ENCODE measurements around the gene ADAMTS9.
A peak's percentile ranks its signal among the peaks of the same experiment; 100 is the strongest.

The ADAMTS9 gene

GRCh38 chr3:64687781-64688604 lies at the start of gene ADAMTS9:
TSS of gene ADAMTS9 (minus strand) at chr3:64688000. CDS start at chr3:64687657, 343 bp downstream.
- DNase-seq (ENCODE audit: low read depth) = peak; percentile 64

GRCh38 chr3:64732576-64732975 lies 44.8 kb upstream of the ADAMTS9 start:
- no peak for DNase-seq (ENCODE audit: low read depth)

GRCh38 chr3:64730681-64731080 lies 42.9 kb upstream of the ADAMTS9 start:
- DNase-seq (ENCODE audit: low read depth) = no peak

GRCh38 chr3:64728994-64729393 lies 41.2 kb upstream of the ADAMTS9 start:
- DNase-seq (ENCODE audit: low read depth) = no peak

GRCh38 chr3:64728428-64728827 lies 40.6 kb upstream of the ADAMTS9 start:
- DNase-seq (ENCODE audit: low read depth) = no peak

- no peak for DNase-seq (ENCODE audit: low read depth)
Observed at GRCh38 chr3:64726414-64727090, 38.8 kb upstream of the ADAMTS9 start.

GRCh38 chr3:64718976-64719375 lies 31.2 kb upstream of the ADAMTS9 start:
- no peak for DNase-seq (ENCODE audit: low read depth)

- no peak for DNase-seq (ENCODE audit: low read depth)
Observed at GRCh38 chr3:64717872-64718613, 30.2 kb upstream of the ADAMTS9 start.

GRCh38 chr3:64717411-64717810 lies 29.6 kb upstream of the ADAMTS9 start:
- no peak for DNase-seq (ENCODE audit: low read depth)

- no peak for DNase-seq (ENCODE audit: low read depth)
Observed at GRCh38 chr3:64716110-64716710, 28.4 kb upstream of the ADAMTS9 start.

- no peak for DNase-seq (ENCODE audit: low read depth)
Observed at GRCh38 chr3:64715211-64715982, 27.6 kb upstream of the ADAMTS9 start.

GRCh38 chr3:64708456-64708855 lies 20.7 kb upstream of the ADAMTS9 start:
- no peak for DNase-seq (ENCODE audit: low read depth)

- no peak for DNase-seq (ENCODE audit: low read depth)
Observed at GRCh38 chr3:64705946-64706345, 18.1 kb upstream of the ADAMTS9 start.

GRCh38 chr3:64696896-64697295 lies 9.1 kb upstream of the ADAMTS9 start:
- DNase-seq (ENCODE audit: low read depth) = no peak

- no peak for DNase-seq (ENCODE audit: low read depth)
Observed at GRCh38 chr3:64694114-64694513, 6.3 kb upstream of the ADAMTS9 start.

- no peak for DNase-seq (ENCODE audit: low read depth)
Observed at GRCh38 chr3:64693031-64693430, 5.2 kb upstream of the ADAMTS9 start.

GRCh38 chr3:64691051-64691450 lies 3.3 kb upstream of the ADAMTS9 start:
- peak; percentile 28 for DNase-seq (ENCODE audit: low read depth)

- peak; percentile 4 for DNase-seq (ENCODE audit: low read depth)
Observed at GRCh38 chr3:64687086-64687780, 567 bp downstream of the ADAMTS9 start.

GRCh38 chr3:64686446-64686908 lies 1.3 kb downstream of the ADAMTS9 start:
- DNase-seq (ENCODE audit: low read depth) = peak; percentile 61

GRCh38 chr3:64685800-64686445 lies 1.9 kb downstream of the ADAMTS9 start:
- peak; percentile 95 for DNase-seq (ENCODE audit: low read depth)

Data from iris pigment epithelial cell (primary cell).